Fibroblast of the conjunctiva (primary cell): ENCODE measurements around the gene HAGH.

Source experiments
- DNase-seq: peaks from one replicate; pipeline ENCODE4 v3.0.0-alpha.2; 2010; ENCODE audit warnings: low read depth

HAGH gene

GRCh38 chr16:1762196-1762878 lies 64.3 kb downstream of the HAGH start:
- DNase-seq = no peak

GRCh38 chr16:1761751-1762150 lies 64.9 kb downstream of the HAGH start:
- DNase-seq = no peak

GRCh38 chr16:1760911-1761310 lies 65.7 kb downstream of the HAGH start:
- DNase-seq = no peak

GRCh38 chr16:1759511-1759910 lies 67.1 kb downstream of the HAGH start:
- DNase-seq = no peak

GRCh38 chr16:1758923-1759322 lies 67.7 kb downstream of the HAGH start:
- DNase-seq = no peak

- no peak for DNase-seq
These were observed 68.7 kb downstream of the HAGH start for GRCh38 chr16:1757714-1758461.
